Measurements from ENCODE around the gene AURKAIP1. TPM values are rescaled to one million over a fixed set of nuclear protein-coding genes. Genes with fewer than 3 reads are reported as not detected.

Gene AURKAIP1
- total RNA-seq, 5 donors from 2014 or later (not counting 1 experiment from before 2014, with no cell fraction given): 58.8 to 91.7 (median 86.0) TPM

GRCh38 chr1:1329304-1330210 is 45.5 kb downstream of the AURKAIP1 start:
- H3K4me1 ChIP-seq (ENCODE audit: control insufficient read depth in 1 of 2, extremely low read depth in 1 of 2, insufficient read depth in 2 of 2, low read length in 2 of 2): peaks cover 7 to 24% of the 10 kb centered on the region in 2 experiments
- Mint-ChIP-seq H3K4me1 (peaks cover 13 to 21% (median 17%) of the 10 kb centered on the region in 3 donors), H3K9me3 (no peaks in the 10 kb centered on the region), H3K4me3 (no peak overlapping the region), H3K27me3 (no peaks in the 10 kb centered on the region), H3K36me3 (no peaks in the 10 kb centered on the region), H3K27ac (no peak overlapping the region)
- DNase-seq: no peak
- H3K9me3 ChIP-seq: no peaks in the 10 kb centered on the region
- H3K36me3 ChIP-seq (ENCODE audit: control insufficient read depth in 2 of 2, extremely low read depth in 1 of 2, insufficient read depth in 1 of 2, low read length in 1 of 2): peaks cover 14 to 22% of the 10 kb centered on the region in 2 donors
- H3K27me3 ChIP-seq (replicated peaks in 1 of 2; ENCODE audit: control insufficient read depth in 2 of 2, extremely low read depth in 1 of 2, insufficient read depth in 2 of 2, low read length in 1 of 2): no peaks in the 10 kb centered on the region
- ChIA-PET CTCF (no interaction called here), POLR2A (no interaction called here)
- ATAC-seq (replicated peaks in 1 of 4): no peak
- 97% methylated on average over 57 of the region's 58 CpGs for WGBS (ENCODE audit: insufficient coverage)
- H3K4me3 ChIP-seq (ENCODE audit: control insufficient read depth in 1 of 2, extremely low read depth in 1 of 2, low read length in 1 of 2): no peak overlapping the region
- H3K27ac ChIP-seq (ENCODE audit: low read length): no peak overlapping the region

- no peak for ATAC-seq (replicated peaks in 1 of 4)
- Mint-ChIP-seq H3K27ac (no peak overlapping the region), H3K9me3 (no peaks in the 10 kb centered on the region), H3K36me3 (no peaks in the 10 kb centered on the region), H3K4me3 (no peak overlapping the region), H3K27me3 (no peaks in the 10 kb centered on the region), H3K4me1 (peaks cover 19 to 27% (median 21%) of the 10 kb centered on the region in 3 donors)
- Histone ChIP-seq H3K36me3 (ENCODE audit: control insufficient read depth in 2 of 2, extremely low read depth in 1 of 2, insufficient read depth in 1 of 2, low read length in 1 of 2) (peaks cover 14 to 22% of the 10 kb centered on the region in 2 donors), H3K4me3 (ENCODE audit: control insufficient read depth in 1 of 2, extremely low read depth in 1 of 2, low read length in 1 of 2) (no peak overlapping the region), H3K9me3 (no peaks in the 10 kb centered on the region), H3K4me1 (ENCODE audit: control insufficient read depth in 1 of 2, extremely low read depth in 1 of 2, insufficient read depth in 2 of 2, low read length in 2 of 2) (peaks cover 11 to 28% of the 10 kb centered on the region in 2 experiments), H3K27me3 (replicated peaks in 1 of 2; ENCODE audit: control insufficient read depth in 2 of 2, extremely low read depth in 1 of 2, insufficient read depth in 2 of 2, low read length in 1 of 2) (no peaks in the 10 kb centered on the region), H3K27ac (ENCODE audit: low read length) (no peak overlapping the region)
- no peak for DNase-seq
- ChIA-PET CTCF (no interaction called here), POLR2A (no interaction called here)
- 95% methylated on average over 14 of the region's 15 CpGs for WGBS (ENCODE audit: insufficient coverage)
Observed at GRCh38 chr1:1328254-1328653, 46.8 kb downstream of the AURKAIP1 start.

- H3K9me3 Mint-ChIP-seq: no peaks in the 10 kb centered on the region
- Histone ChIP-seq H3K4me3 (ENCODE audit: control insufficient read depth in 1 of 2, extremely low read depth in 1 of 2, low read length in 1 of 2) (no peak overlapping the region), H3K27ac (ENCODE audit: low read length) (no peak overlapping the region), H3K27me3 (replicated peaks in 1 of 2; ENCODE audit: control insufficient read depth in 2 of 2, extremely low read depth in 1 of 2, insufficient read depth in 2 of 2, low read length in 1 of 2) (peaks cover 0 to 2% of the 10 kb centered on the region in 2 experiments), H3K9me3 (no peaks in the 10 kb centered on the region), H3K36me3 (ENCODE audit: control insufficient read depth in 2 of 2, extremely low read depth in 1 of 2, insufficient read depth in 1 of 2, low read length in 1 of 2) (peaks cover 14 to 22% of the 10 kb centered on the region in 2 donors), H3K4me1 (ENCODE audit: control insufficient read depth in 1 of 2, extremely low read depth in 1 of 2, insufficient read depth in 2 of 2, low read length in 2 of 2) (peaks cover 17 to 36% of the 10 kb centered on the region in 2 experiments)
- H3K4me1 Mint-ChIP-seq: peaks cover 26 to 33% (median 27%) of the 10 kb centered on the region in 3 donors
- WGBS (ENCODE audit: insufficient coverage): 91% methylated on average over 40 of the region's 40 CpGs
- no peaks in the 10 kb centered on the region for H3K27me3 Mint-ChIP-seq
- H3K27ac Mint-ChIP-seq: no peak overlapping the region
- ATAC-seq (replicated peaks in 1 of 4) (no peak), DNase-seq (no peak)
- no peaks in the 10 kb centered on the region for H3K36me3 Mint-ChIP-seq
- peak overlapping the region in 2 of 3 donors; percentile 13 to 45 for H3K4me3 Mint-ChIP-seq
- ChIA-PET CTCF (no interaction called here), POLR2A (no interaction called here)
Observed at GRCh38 chr1:1327291-1327690, 47.7 kb downstream of the AURKAIP1 start.

GRCh38 chr1:1326075-1326605 is 48.9 kb downstream of the AURKAIP1 start:
- Mint-ChIP-seq H3K27me3 (no peaks in the 10 kb centered on the region), H3K36me3 (no peaks in the 10 kb centered on the region), H3K9me3 (no peaks in the 10 kb centered on the region), H3K4me1 (peaks cover 31 to 42% (median 37%) of the 10 kb centered on the region in 3 donors), H3K27ac (peak overlapping the region; percentile 70 to 73), H3K4me3 (peak overlapping the region; percentile 71 to 89 (median 72))
- no peaks in the 10 kb centered on the region for H3K9me3 ChIP-seq
- peaks cover 17 to 47% of the 10 kb centered on the region in 2 experiments for H3K4me1 ChIP-seq (ENCODE audit: control insufficient read depth in 1 of 2, extremely low read depth in 1 of 2, insufficient read depth in 2 of 2, low read length in 2 of 2)
- peaks cover 0 to 2% of the 10 kb centered on the region in 2 experiments for H3K27me3 ChIP-seq (replicated peaks in 1 of 2; ENCODE audit: control insufficient read depth in 2 of 2, extremely low read depth in 1 of 2, insufficient read depth in 2 of 2, low read length in 1 of 2)
- peak overlapping the region in 1 of 2 donors; percentile 74 for H3K4me3 ChIP-seq (ENCODE audit: control insufficient read depth in 1 of 2, extremely low read depth in 1 of 2, low read length in 1 of 2)
- CTCF ChIA-PET: no interaction called here
- ATAC-seq (replicated peaks in 1 of 4): no peak
- 69% methylated on average over 6 of the region's 8 CpGs for WGBS (ENCODE audit: insufficient coverage)
- POLR2A ChIA-PET: no interaction called here
- H3K27ac ChIP-seq (ENCODE audit: low read length): no peak overlapping the region
- no peak for DNase-seq
- peaks cover 16 to 22% of the 10 kb centered on the region in 2 donors for H3K36me3 ChIP-seq (ENCODE audit: control insufficient read depth in 2 of 2, extremely low read depth in 1 of 2, insufficient read depth in 1 of 2, low read length in 1 of 2)

GRCh38 chr1:1325288-1326074 is 49.5 kb downstream of the AURKAIP1 start:
- ATAC-seq (replicated peaks in 1 of 4) (no peak), DNase-seq (peak in 1 of 35 experiments; percentile 15)
- H3K4me3 Mint-ChIP-seq: peak overlapping the region; percentile 71 to 89 (median 72)
- WGBS (ENCODE audit: insufficient coverage): 55% methylated on average over 8 of the region's 16 CpGs
- H3K4me1 ChIP-seq (ENCODE audit: control insufficient read depth in 1 of 2, extremely low read depth in 1 of 2, insufficient read depth in 2 of 2, low read length in 2 of 2): peaks cover 17 to 54% of the 10 kb centered on the region in 2 experiments
- H3K4me1 Mint-ChIP-seq: peaks cover 31 to 42% (median 37%) of the 10 kb centered on the region in 3 donors
- no peaks in the 10 kb centered on the region for H3K36me3 Mint-ChIP-seq
- peaks cover 0 to 2% of the 10 kb centered on the region in 2 experiments for H3K27me3 ChIP-seq (replicated peaks in 1 of 2; ENCODE audit: control insufficient read depth in 2 of 2, extremely low read depth in 1 of 2, insufficient read depth in 2 of 2, low read length in 1 of 2)
- ChIA-PET CTCF (no interaction called here), POLR2A (no interaction called here)
- H3K27me3 Mint-ChIP-seq: no peaks in the 10 kb centered on the region
- peak overlapping the region; percentile 33 for H3K27ac ChIP-seq (ENCODE audit: low read length)
- H3K9me3 Mint-ChIP-seq: no peaks in the 10 kb centered on the region
- H3K9me3 ChIP-seq: no peaks in the 10 kb centered on the region
- H3K27ac Mint-ChIP-seq: peak overlapping the region; percentile 74 to 78
- peaks cover 23 to 29% of the 10 kb centered on the region in 2 donors for H3K36me3 ChIP-seq (ENCODE audit: control insufficient read depth in 2 of 2, extremely low read depth in 1 of 2, insufficient read depth in 1 of 2, low read length in 1 of 2)
- H3K4me3 ChIP-seq (ENCODE audit: control insufficient read depth in 1 of 2, extremely low read depth in 1 of 2, low read length in 1 of 2): peak overlapping the region; percentile 49 to 74
